DMS114 treated with DMSO at 0.1 percent for 48 hours (cell line): ENCODE measurements around the gene MACROD2.

Source experiments
- DNase-seq: peaks from one replicate; lab custom pipeline; 2025; ENCODE audit not compliant: unreplicated experiment; lab: John Stamatoyannopoulos, UW

The MACROD2 gene

GRCh38 chr20:14386726-14387125, 391.4 kb downstream of the MACROD2 start:
- DNase-seq = no peak

- DNase-seq = no peak
Observed at GRCh38 chr20:14401479-14402138, 406.3 kb downstream of the MACROD2 start.

- no peak for DNase-seq
Observed at GRCh38 chr20:14404515-14404914, 409.2 kb downstream of the MACROD2 start.

- DNase-seq = no peak
Observed at GRCh38 chr20:14406495-14406894, 411.2 kb downstream of the MACROD2 start.

- DNase-seq = no peak
Observed at GRCh38 chr20:14407336-14407735, 412.0 kb downstream of the MACROD2 start.

GRCh38 chr20:14410869-14411555, 415.7 kb downstream of the MACROD2 start:
- DNase-seq = no peak

- no peak for DNase-seq
Observed at GRCh38 chr20:14412065-14412681, 416.9 kb downstream of the MACROD2 start.

- no peak for DNase-seq
Observed at GRCh38 chr20:14413835-14414234, 418.5 kb downstream of the MACROD2 start.

GRCh38 chr20:14414560-14414959, 419.2 kb downstream of the MACROD2 start:
- DNase-seq = no peak

- no peak for DNase-seq
Observed at GRCh38 chr20:14415467-14415866, 420.2 kb downstream of the MACROD2 start.

GRCh38 chr20:14418376-14418775, 423.1 kb downstream of the MACROD2 start:
- DNase-seq = no peak

GRCh38 chr20:14422892-14423291, 427.6 kb downstream of the MACROD2 start:
- no peak for DNase-seq

- DNase-seq = no peak
Observed at GRCh38 chr20:14431568-14431967, 436.3 kb downstream of the MACROD2 start.

GRCh38 chr20:14432085-14432484, 436.8 kb downstream of the MACROD2 start:
- DNase-seq = no peak

- no peak for DNase-seq
Observed at GRCh38 chr20:14432597-14432996, 437.3 kb downstream of the MACROD2 start.

- DNase-seq = no peak
Observed at GRCh38 chr20:14434384-14435136, 439.2 kb downstream of the MACROD2 start.

GRCh38 chr20:14441201-14441600, 445.9 kb downstream of the MACROD2 start:
- DNase-seq = no peak

GRCh38 chr20:14444106-14444505, 448.8 kb downstream of the MACROD2 start:
- no peak for DNase-seq

- DNase-seq = no peak
Observed at GRCh38 chr20:14445310-14445709, 450.0 kb downstream of the MACROD2 start.

- no peak for DNase-seq
Observed at GRCh38 chr20:14445902-14446301, 450.6 kb downstream of the MACROD2 start.

- no peak for DNase-seq
Observed at GRCh38 chr20:14446446-14446845, 451.1 kb downstream of the MACROD2 start.

- no peak for DNase-seq
Observed at GRCh38 chr20:14449323-14449722, 454.0 kb downstream of the MACROD2 start.
